ENCODE data around the gene ZNF511.

DNA sequence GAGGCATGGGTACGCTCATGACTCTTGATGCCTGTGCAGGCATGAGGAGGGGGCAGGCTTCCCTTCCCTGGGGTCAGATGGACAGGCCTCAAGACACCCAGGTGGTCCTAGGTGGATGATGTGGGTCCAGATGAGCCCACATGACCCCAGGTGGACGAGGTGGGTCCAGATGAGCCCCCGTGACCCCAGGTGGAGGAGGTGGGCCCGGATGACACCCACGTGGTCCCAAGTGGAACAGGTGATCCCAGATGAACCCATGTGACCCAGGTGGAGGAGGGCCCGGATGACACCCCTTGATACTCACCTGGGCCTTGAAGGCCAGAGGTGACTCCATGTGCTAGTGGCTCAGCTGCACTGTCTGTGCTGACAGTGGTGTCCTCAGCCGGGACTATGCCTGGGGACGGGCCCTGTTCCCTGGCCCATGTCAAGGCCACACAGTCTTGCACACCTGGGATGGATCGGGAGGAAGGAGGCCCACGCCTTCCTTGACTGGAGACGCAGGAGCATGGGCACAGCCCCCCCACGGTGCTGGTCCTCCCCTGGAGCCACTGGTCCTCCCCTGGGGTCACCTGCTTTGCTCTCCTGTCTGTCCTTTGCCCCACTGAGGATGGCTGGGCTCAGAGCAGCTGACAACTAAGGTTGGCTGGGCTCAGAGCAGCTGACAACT is 41.7 kb downstream of the ZNF511 start:
- TF ChIP-seq, protein P1, sequence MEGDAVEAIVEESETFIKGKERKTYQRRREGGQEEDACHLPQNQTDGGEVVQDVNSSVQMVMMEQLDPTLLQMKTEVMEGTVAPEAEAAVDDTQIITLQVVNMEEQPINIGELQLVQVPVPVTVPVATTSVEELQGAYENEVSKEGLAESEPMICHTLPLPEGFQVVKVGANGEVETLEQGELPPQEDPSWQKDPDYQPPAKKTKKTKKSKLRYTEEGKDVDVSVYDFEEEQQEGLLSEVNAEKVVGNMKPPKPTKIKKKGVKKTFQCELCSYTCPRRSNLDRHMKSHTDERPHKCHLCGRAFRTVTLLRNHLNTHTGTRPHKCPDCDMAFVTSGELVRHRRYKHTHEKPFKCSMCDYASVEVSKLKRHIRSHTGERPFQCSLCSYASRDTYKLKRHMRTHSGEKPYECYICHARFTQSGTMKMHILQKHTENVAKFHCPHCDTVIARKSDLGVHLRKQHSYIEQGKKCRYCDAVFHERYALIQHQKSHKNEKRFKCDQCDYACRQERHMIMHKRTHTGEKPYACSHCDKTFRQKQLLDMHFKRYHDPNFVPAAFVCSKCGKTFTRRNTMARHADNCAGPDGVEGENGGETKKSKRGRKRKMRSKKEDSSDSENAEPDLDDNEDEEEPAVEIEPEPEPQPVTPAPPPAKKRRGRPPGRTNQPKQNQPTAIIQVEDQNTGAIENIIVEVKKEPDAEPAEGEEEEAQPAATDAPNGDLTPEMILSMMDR (conservative IDR thresholded peaks at IDR 0.05), result no peak
- TF ChIP-seq EZH2 (IDR thresholded peaks at IDR 0.05; ENCODE audit: low read depth), result no peak
